K562 (cell line): ENCODE results near the gene TICAM1. TPM values are rescaled to one million over a fixed set of nuclear protein-coding genes. Genes with fewer than 3 reads are reported as not detected.

Experiments used
- ADNP ChIP-seq: fragments of 200-800 bp; sonication (Bioruptor generic); IDR thresholded peaks from 2 replicates; pipeline ENCODE4 v1.6.1; 2016; ENCODE audit warnings: missing genetic modification characterization, missing compliant biosample characterization
- BRD4 ChIP-seq: fragments of 200-600 bp; sonication (generic); IDR thresholded peaks from 2 replicates; pipeline ENCODE4 v1.6.1; 2017; ENCODE audit warnings: inconsistent platforms
- CHD4 ChIP-seq: fragments of 200-600 bp; sonication (generic); IDR thresholded peaks from 3 replicates; pipeline ENCODE4 v1.6.1; 2012; ENCODE audit warnings: low read depth, mild to moderate bottlenecking, mixed read lengths, low read length, inconsistent platforms; ENCODE audit not compliant: insufficient read depth, insufficient replicate concordance, poor library complexity, severe bottlenecking
- ESRRA ChIP-seq: fragments of 450-650 bp; IDR thresholded peaks from 2 replicates; pipeline ENCODE4 v1.6.1; 2014; ENCODE audit warnings: low read depth, mild to moderate bottlenecking, moderate library complexity, borderline replicate concordance
- FOXK2 ChIP-seq, 2 experiments: fragments of 450-650 bp; IDR thresholded peaks in 1 of 2; conservative IDR thresholded peaks in 1 of 2; 2 replicates each; pipeline ENCODE4 v1.6.1; 2016; ENCODE audit warnings: low read depth in 2 of 2, mild to moderate bottlenecking in 1 of 2
- FOXM1 ChIP-seq, 2 experiments: fragments of 450-650 bp in 1 of 2; sonication (generic) in 1 of 2; formaldehyde crosslinking in 1 of 2; IDR thresholded peaks; 2 replicates each; pipeline versions ENCODE4 v1.6.1 to v1.9.0; 2017 to 2022; ENCODE audit warnings: low read depth in 2 of 2, mild to moderate bottlenecking in 2 of 2, missing genetic modification reagents in 1 of 2, moderate library complexity in 1 of 2
- HCFC1 ChIP-seq: IDR thresholded peaks from 2 replicates; pipeline ENCODE4 v1.6.1; 2012; ENCODE audit warnings: low read depth, low read length, improper control_type of control experiment
- HNRNPLL ChIP-seq: fragments of 200-400 bp; formaldehyde crosslinking; IDR thresholded peaks from 2 replicates; pipeline ENCODE4 v1.6.1; 2017; ENCODE audit warnings: low read length, low read depth, mild to moderate bottlenecking; ENCODE audit not compliant: poor library complexity, severe bottlenecking
- MECOM ChIP-seq: fragments of 250-450 bp; sonication (Bioruptor Pico); IDR thresholded peaks from 2 replicates; pipeline ENCODE4 v1.8.0; 2022; ENCODE audit warnings: inconsistent platforms
- NONO ChIP-seq, 2 experiments: fragments of 200-400 bp in 1 of 2; fragments of 450-650 bp in 1 of 2; formaldehyde crosslinking in 1 of 2; IDR thresholded peaks; 2 replicates each; pipeline ENCODE4 v1.6.1; 2017; ENCODE audit warnings: low read depth in 2 of 2, mild to moderate bottlenecking in 2 of 2, moderate library complexity in 2 of 2, low read length in 1 of 2
- PCBP1 ChIP-seq: fragments of 200-400 bp; formaldehyde crosslinking; IDR thresholded peaks from 2 replicates; pipeline ENCODE4 v1.6.1; 2018; ENCODE audit warnings: mild to moderate bottlenecking, low read depth, low read length; ENCODE audit not compliant: poor library complexity, severe bottlenecking
- RB1 ChIP-seq: fragments of 450-650 bp; IDR thresholded peaks from 2 replicates; pipeline ENCODE4 v1.6.1; 2017; ENCODE audit warnings: low read depth, mild to moderate bottlenecking
- RBFOX2 ChIP-seq: fragments of 200-400 bp; formaldehyde crosslinking; IDR thresholded peaks from 2 replicates; pipeline ENCODE4 v1.6.1; 2017; ENCODE audit warnings: low read depth, mild to moderate bottlenecking, low read length, moderate library complexity
- ZBTB17 ChIP-seq: fragments of 450-650 bp; formaldehyde crosslinking; IDR thresholded peaks from 2 replicates; pipeline ENCODE4 v1.4.0; 2020; ENCODE audit warnings: mild to moderate bottlenecking
- ZBTB7A ChIP-seq: IDR thresholded peaks from 2 replicates; pipeline ENCODE4 v1.6.1; 2011; ENCODE audit warnings: low read depth, mild to moderate bottlenecking, low read length, moderate library complexity, borderline replicate concordance; ENCODE audit not compliant: control insufficient read depth
- ZNF184 ChIP-seq: sonication (generic); formaldehyde crosslinking; IDR thresholded peaks from 2 replicates; pipeline ENCODE4 v1.5.0; 2020; ENCODE audit warnings: missing genetic modification reagents
- ZNF232 ChIP-seq: sonication (generic); formaldehyde crosslinking; IDR thresholded peaks from 2 replicates; pipeline ENCODE4 v1.8.0; 2022; ENCODE audit warnings: mild to moderate bottlenecking, missing genetic modification reagents
- ZNF41 ChIP-seq: fragments of 250-450 bp; sonication (Bioruptor Pico); conservative IDR thresholded peaks from 2 replicates; pipeline ENCODE4 v1.4.0; 2020; ENCODE audit warnings: mild to moderate bottlenecking
- ZNF707 ChIP-seq: fragments of 250-450 bp; sonication (Bioruptor Pico); conservative IDR thresholded peaks from 2 replicates; pipeline ENCODE4 v1.8.0; 2022; ENCODE audit warnings: inconsistent platforms, mild to moderate bottlenecking, moderate library complexity
- ZNF75A ChIP-seq: fragments of 450-650 bp; formaldehyde crosslinking; IDR thresholded peaks from 2 replicates; pipeline ENCODE4 v1.4.0; 2020; ENCODE audit warnings: mild to moderate bottlenecking
- ZNF766 ChIP-seq: fragments of 200-800 bp; sonication (Bioruptor generic); conservative IDR thresholded peaks from 2 replicates; pipeline ENCODE4 v1.6.1; 2016; ENCODE audit warnings: missing genetic modification characterization, missing compliant biosample characterization
- polyA plus RNA-seq, 8 experiments: library from polyadenylated mRNA; depleted of rRNA in 4 of 8; stranded (reverse) in 5 of 8; unstranded in 3 of 8; fragments of >200 nt; fragmentation: Nextera tagmentation in 2 of 8; fragmentation: Illumina TruSeq in 1 of 8; extraction: Ambion mirVana in 2 of 8; extraction: Trizol in 1 of 8; gene quantifications; 2 replicates each; pipeline versions ENCODE4 v1.2.1 to v1.2.3, GENCODE V29; 2011 to 2014; ENCODE audit warnings: inconsistent platforms in 1 of 8, missing spikeins in 1 of 8
- total RNA-seq, 7 experiments: library from RNA; depleted of rRNA in 6 of 7; stranded (reverse); fragments of >200 nt in 6 of 7; fragmentation: Illumina TruSeq in 2 of 7; extraction: Trizol in 2 of 7; gene quantifications; 2 replicates each; pipeline versions ENCODE4 v1.2.1 to v1.2.3, GENCODE V29; 2011 to 2021; ENCODE audit warnings: low replicate concordance in 1 of 7
- TF ChIP-seq, protein P1 (sequence below): sonication (generic); formaldehyde crosslinking; IDR thresholded peaks from 2 replicates; pipeline ENCODE4 v1.8.0; 2022; ENCODE audit warnings: mild to moderate bottlenecking, missing genetic modification reagents, borderline replicate concordance
- TF ChIP-seq, protein P2 (sequence below): fragments of 250-450 bp; sonication (Bioruptor Pico); IDR thresholded peaks from 2 replicates; pipeline ENCODE4 v1.4.0; 2020; ENCODE audit warnings: mild to moderate bottlenecking
- TF ChIP-seq, protein P3 (sequence below): sonication (generic); formaldehyde crosslinking; IDR thresholded peaks from 2 replicates; pipeline ENCODE4 v1.9.0; 2022; ENCODE audit warnings: mild to moderate bottlenecking, missing genetic modification reagents

The TICAM1 gene
- total and polyA plus RNA-seq, 9 of the 15 experiments (the other 6 are each of a cell fraction or from before 2014, with no cell fraction given), result 0.07 to 11.6 (median 1.5) TPM

DNA sequence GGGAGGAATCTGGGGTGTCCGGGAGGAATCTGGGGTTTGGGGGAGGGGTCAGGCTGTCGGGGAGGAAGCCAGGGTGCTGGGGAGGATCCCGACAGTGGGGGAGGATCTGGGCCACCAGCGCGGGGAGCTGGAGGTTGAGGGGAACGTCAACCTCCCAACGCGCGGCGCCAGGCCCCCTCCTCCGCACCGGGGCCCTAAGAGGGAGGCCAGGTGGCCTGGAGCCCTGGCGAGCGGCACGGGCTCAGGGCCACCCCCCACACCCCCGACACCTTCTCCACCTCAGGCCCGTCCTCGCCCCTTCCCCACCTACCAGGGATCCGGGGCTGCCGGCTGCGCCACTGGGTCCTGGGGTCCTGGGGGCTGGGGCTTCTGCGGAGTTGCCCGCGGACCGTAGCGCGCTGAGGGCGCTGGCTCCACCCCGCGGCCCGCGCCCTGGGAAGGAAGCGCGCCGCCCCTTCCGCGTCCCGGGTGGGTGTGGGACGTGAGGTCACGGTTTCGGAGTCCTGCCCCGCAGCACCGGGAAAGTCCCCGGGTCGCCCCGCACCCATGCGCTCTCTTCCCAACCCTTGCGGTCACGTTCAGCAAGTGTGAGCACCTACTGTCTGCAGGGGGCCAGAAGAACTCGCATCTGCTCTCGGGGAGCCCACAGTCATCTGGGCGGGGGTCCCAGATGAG, at the start of gene TICAM1 (continued):
- TF ChIP-seq RB1 (peak; percentile 63; the same call in 1 of the 2 replicates), ZBTB17 (CRISPR knock-in tag) (no peak), FOXM1 (IDR thresholded peaks at IDR 0.05; ENCODE audit: low read depth) (no peak), FOXM1 (CRISPR knock-in tag; IDR thresholded peaks at IDR 0.05; ENCODE audit: low read depth) (no peak), FOXK2 (conservative IDR thresholded peaks at IDR 0.05 in 1 of 2, IDR thresholded peaks at IDR 0.05 in 1 of 2; ENCODE audit: low read depth in 2 of 2) (no peak), ADNP (tag) (no peak), HNRNPLL (peak; percentile 47), ZNF184 (CRISPR knock-in tag) (no peak), ESRRA (peak; percentile 65; the same call in 1 of the 2 replicates), ZNF75A (CRISPR knock-in tag) (no peak), ZBTB7A (peak; percentile 96), ZNF766 (CRISPR knock-in tag) (0 out of 2 replicates have a peak, but pooled peaks have one; percentile 17), HCFC1 (0 out of 2 replicates have a peak, but pooled peaks have one; percentile 15), BRD4 (0 out of 2 replicates have a peak, but pooled peaks have one; percentile 28), NONO (IDR thresholded peaks at IDR 0.05; ENCODE audit: low read depth in 2 of 2, low read length in 1 of 2) (no peak), MECOM (CRISPR knock-in tag) (no peak), RBFOX2 (peak; percentile 87), ZNF232 (CRISPR knock-in tag) (peak; percentile 68; the same call in 1 of the 2 replicates), ZNF707 (CRISPR knock-in tag) (no peak), CHD4 (peak; percentile 74), PCBP1 (peak; percentile 92), ZNF41 (CRISPR knock-in tag) (no peak)
- TF ChIP-seq, protein P1, sequence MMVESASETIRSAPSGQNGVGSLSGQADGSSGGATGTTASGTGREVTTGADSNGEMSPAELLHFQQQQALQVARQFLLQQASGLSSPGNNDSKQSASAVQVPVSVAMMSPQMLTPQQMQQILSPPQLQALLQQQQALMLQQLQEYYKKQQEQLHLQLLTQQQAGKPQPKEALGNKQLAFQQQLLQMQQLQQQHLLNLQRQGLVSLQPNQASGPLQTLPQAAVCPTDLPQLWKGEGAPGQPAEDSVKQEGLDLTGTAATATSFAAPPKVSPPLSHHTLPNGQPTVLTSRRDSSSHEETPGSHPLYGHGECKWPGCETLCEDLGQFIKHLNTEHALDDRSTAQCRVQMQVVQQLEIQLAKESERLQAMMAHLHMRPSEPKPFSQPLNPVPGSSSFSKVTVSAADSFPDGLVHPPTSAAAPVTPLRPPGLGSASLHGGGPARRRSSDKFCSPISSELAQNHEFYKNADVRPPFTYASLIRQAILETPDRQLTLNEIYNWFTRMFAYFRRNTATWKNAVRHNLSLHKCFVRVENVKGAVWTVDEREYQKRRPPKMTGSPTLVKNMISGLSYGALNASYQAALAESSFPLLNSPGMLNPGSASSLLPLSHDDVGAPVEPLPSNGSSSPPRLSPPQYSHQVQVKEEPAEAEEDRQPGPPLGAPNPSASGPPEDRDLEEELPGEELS, result peak; percentile 63; the same call in 1 of the 2 replicates
- TF ChIP-seq, protein P2, sequence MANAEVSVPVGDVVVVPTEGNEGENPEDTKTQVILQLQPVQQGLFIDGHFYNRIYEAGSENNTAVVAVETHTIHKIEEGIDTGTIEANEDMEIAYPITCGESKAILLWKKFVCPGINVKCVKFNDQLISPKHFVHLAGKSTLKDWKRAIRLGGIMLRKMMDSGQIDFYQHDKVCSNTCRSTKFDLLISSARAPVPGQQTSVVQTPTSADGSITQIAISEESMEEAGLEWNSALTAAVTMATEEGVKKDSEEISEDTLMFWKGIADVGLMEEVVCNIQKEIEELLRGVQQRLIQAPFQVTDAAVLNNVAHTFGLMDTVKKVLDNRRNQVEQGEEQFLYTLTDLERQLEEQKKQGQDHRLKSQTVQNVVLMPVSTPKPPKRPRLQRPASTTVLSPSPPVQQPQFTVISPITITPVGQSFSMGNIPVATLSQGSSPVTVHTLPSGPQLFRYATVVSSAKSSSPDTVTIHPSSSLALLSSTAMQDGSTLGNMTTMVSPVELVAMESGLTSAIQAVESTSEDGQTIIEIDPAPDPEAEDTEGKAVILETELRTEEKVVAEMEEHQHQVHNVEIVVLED (CRISPR knock-in tag), result peak; percentile 39; the same call in 1 of the 2 replicates
- TF ChIP-seq, protein P3, sequence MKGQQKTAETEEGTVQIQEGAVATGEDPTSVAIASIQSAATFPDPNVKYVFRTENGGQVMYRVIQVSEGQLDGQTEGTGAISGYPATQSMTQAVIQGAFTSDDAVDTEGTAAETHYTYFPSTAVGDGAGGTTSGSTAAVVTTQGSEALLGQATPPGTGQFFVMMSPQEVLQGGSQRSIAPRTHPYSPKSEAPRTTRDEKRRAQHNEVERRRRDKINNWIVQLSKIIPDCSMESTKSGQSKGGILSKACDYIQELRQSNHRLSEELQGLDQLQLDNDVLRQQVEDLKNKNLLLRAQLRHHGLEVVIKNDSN (CRISPR knock-in tag), result no peak
